Right renal pelvis (tissue), 4 donors: ENCODE measurements around the gene MANEA. TPM values are rescaled to one million over a fixed set of nuclear protein-coding genes. Genes with fewer than 3 reads are reported as not detected.
"Not testable (repeated sequence)": the region's sequence is repeated elsewhere in the genome, so short reads cannot be mapped to it uniquely, and the experiment has no call there.

Experiments
- DNase-seq, 4 donors: peaks; one replicate each; pipeline ENCODE4 v3.0.0-alpha.2; 2013; ENCODE audit warnings: low read depth in 4 of 4, low spot score in 3 of 4, missing footprints in 1 of 4
- polyA plus RNA-seq, 4 donors: library from polyadenylated mRNA; unstranded; fragments of 120-200 nt; gene quantifications; one replicate each; pipeline ENCODE4 v1.2.1, GENCODE V29; 2013; ENCODE audit not compliant: insufficient read length in 4 of 4

MANEA gene
- polyA plus RNA-seq, 4 donors: 28.7 to 36.3 (median 33.7) TPM

GRCh38 chr6:95581073-95581472, 3.7 kb downstream of the MANEA start:
- no peak for DNase-seq

- not testable (repeated sequence) for DNase-seq
Observed at GRCh38 chr6:95584226-95584625, 6.9 kb downstream of the MANEA start.

- no peak for DNase-seq
Observed at GRCh38 chr6:95587989-95588388, 10.7 kb downstream of the MANEA start.

- no peak for DNase-seq
Observed at GRCh38 chr6:95589067-95589466, 11.7 kb downstream of the MANEA start.

GRCh38 chr6:95589826-95590570, 12.7 kb downstream of the MANEA start:
- DNase-seq: no peak

- no peak for DNase-seq
Observed at GRCh38 chr6:95593025-95593424, 15.7 kb downstream of the MANEA start.

GRCh38 chr6:95596021-95596420, 18.7 kb downstream of the MANEA start:
- DNase-seq: no peak

GRCh38 chr6:95599706-95600105, 22.4 kb downstream of the MANEA start:
- DNase-seq: no peak

GRCh38 chr6:95601133-95601532, 23.8 kb downstream of the MANEA start:
- DNase-seq: no peak

- DNase-seq: no peak
Observed at GRCh38 chr6:95614094-95614493, 36.8 kb downstream of the MANEA start.

GRCh38 chr6:95629551-95629950, 52.2 kb downstream of the MANEA start:
- peak in 2 of 4 donors; percentile 5 to 13 for DNase-seq

- peak in 3 of 4 donors; percentile 12 to 49 (median 23) for DNase-seq
Observed at GRCh38 chr6:95636552-95637431, 59.5 kb downstream of the MANEA start.

GRCh38 chr6:95648636-95649035, 71.3 kb downstream of the MANEA start:
- DNase-seq: no peak

GRCh38 chr6:95649451-95649850, 72.1 kb downstream of the MANEA start:
- no peak for DNase-seq

- no peak for DNase-seq
Observed at GRCh38 chr6:95654176-95654575, 76.8 kb downstream of the MANEA start.

GRCh38 chr6:95658886-95659285, 81.6 kb downstream of the MANEA start:
- peak in 2 of 4 donors; percentile 14 to 28 for DNase-seq
